Skeletal muscle tissue (tissue), 4 donors: ENCODE measurements around the gene POTEJ. TPM values are rescaled to one million over a fixed set of nuclear protein-coding genes. Genes with fewer than 3 reads are reported as not detected.
"Not testable (repeated sequence)": the region's sequence is repeated elsewhere in the genome, so short reads cannot be mapped to it uniquely, and the experiment has no call there.

ENCODE experiments used
- H3K27ac ChIP-seq: one replicate; pipeline ENCODE4 v1.7.0; 2013; ENCODE audit warnings: mild to moderate bottlenecking, low read depth, low read length, inconsistent platforms
- H3K27me3 ChIP-seq, 3 donors: one replicate each; pipeline ENCODE4 v1.7.0; 2013; ENCODE audit warnings: low read length in 3 of 3; ENCODE audit not compliant: control insufficient read depth in 3 of 3, insufficient read depth in 3 of 3
- H3K36me3 ChIP-seq, 3 donors: one replicate each; pipeline ENCODE4 v1.7.0; 2013; ENCODE audit warnings: low read length in 3 of 3; ENCODE audit not compliant: control insufficient read depth in 3 of 3, insufficient read depth in 3 of 3
- H3K4me1 ChIP-seq, 3 donors: one replicate each; pipeline ENCODE4 v1.7.0; 2013; ENCODE audit warnings: low read length in 3 of 3, mild to moderate bottlenecking in 3 of 3; ENCODE audit not compliant: control insufficient read depth in 3 of 3, insufficient read depth in 3 of 3
- H3K4me3 ChIP-seq, 3 donors: one replicate each; pipeline ENCODE4 v1.7.0; 2013; ENCODE audit warnings: low read length in 3 of 3
- H3K9ac ChIP-seq, 3 donors: one replicate each; pipeline ENCODE4 v1.7.0; 2013; ENCODE audit warnings: low read length in 3 of 3, mild to moderate bottlenecking in 3 of 3, moderate library complexity in 2 of 3, low read depth in 1 of 3
- H3K9me3 ChIP-seq, 3 donors: one replicate each; pipeline ENCODE4 v1.7.0; 2013; ENCODE audit warnings: low read length in 3 of 3; ENCODE audit not compliant: control insufficient read depth in 3 of 3
- total RNA-seq: library from RNA; depleted of rRNA; stranded (reverse); fragments of >200 nt; gene quantifications from one replicate; pipeline ENCODE4 v1.2.3, GENCODE V29; 2014
- donor health status: Osteomylitis.

POTEJ gene
- total RNA-seq: not detected

- not testable (repeated sequence) for H3K9me3 ChIP-seq, H3K4me1 ChIP-seq, H3K27me3 ChIP-seq, H3K9ac ChIP-seq, H3K27ac ChIP-seq, H3K4me3 ChIP-seq, H3K36me3 ChIP-seq
Observed at GRCh38 chr2:130611140-130611539, at the start of gene POTEJ. Gene POTEJ (plus strand): TSS chr2:130611440. CDS start chr2:130611533, 93 bp downstream.

- H3K27me3 ChIP-seq, H3K4me3 ChIP-seq, H3K9me3 ChIP-seq, H3K27ac ChIP-seq, H3K4me1 ChIP-seq, H3K9ac ChIP-seq, H3K36me3 ChIP-seq: not testable (repeated sequence)
Observed at GRCh38 chr2:130566165-130566564, 45.1 kb upstream of the POTEJ start.

- not testable (repeated sequence) for H3K4me3 ChIP-seq, H3K9me3 ChIP-seq, H3K4me1 ChIP-seq, H3K9ac ChIP-seq, H3K27me3 ChIP-seq, H3K27ac ChIP-seq, H3K36me3 ChIP-seq
Observed at GRCh38 chr2:130571929-130572328, 39.3 kb upstream of the POTEJ start.

GRCh38 chr2:130574230-130574629 is 37.0 kb upstream of the POTEJ start:
- H3K4me3 ChIP-seq, H3K27ac ChIP-seq, H3K4me1 ChIP-seq, H3K9ac ChIP-seq, H3K9me3 ChIP-seq, H3K36me3 ChIP-seq, H3K27me3 ChIP-seq: not testable (repeated sequence)

GRCh38 chr2:130576209-130576784 is 34.9 kb upstream of the POTEJ start:
- not testable (repeated sequence) for H3K4me1 ChIP-seq, H3K4me3 ChIP-seq, H3K9me3 ChIP-seq, H3K9ac ChIP-seq, H3K27me3 ChIP-seq, H3K27ac ChIP-seq, H3K36me3 ChIP-seq

GRCh38 chr2:130577559-130577958 is 33.7 kb upstream of the POTEJ start:
- not testable (repeated sequence) for H3K4me1 ChIP-seq, H3K36me3 ChIP-seq, H3K9me3 ChIP-seq, H3K27me3 ChIP-seq, H3K4me3 ChIP-seq, H3K9ac ChIP-seq, H3K27ac ChIP-seq

GRCh38 chr2:130579121-130579520 is 32.1 kb upstream of the POTEJ start:
- not testable (repeated sequence) for H3K4me1 ChIP-seq, H3K9me3 ChIP-seq, H3K36me3 ChIP-seq, H3K27ac ChIP-seq, H3K9ac ChIP-seq, H3K4me3 ChIP-seq, H3K27me3 ChIP-seq

- not testable (repeated sequence) for H3K4me3 ChIP-seq, H3K36me3 ChIP-seq, H3K4me1 ChIP-seq, H3K27ac ChIP-seq, H3K9ac ChIP-seq, H3K9me3 ChIP-seq, H3K27me3 ChIP-seq
Observed at GRCh38 chr2:130581491-130581890, 29.7 kb upstream of the POTEJ start.

- not testable (repeated sequence) for H3K4me1 ChIP-seq, H3K27me3 ChIP-seq, H3K27ac ChIP-seq, H3K9me3 ChIP-seq, H3K9ac ChIP-seq, H3K4me3 ChIP-seq, H3K36me3 ChIP-seq
Observed at GRCh38 chr2:130582970-130583369, 28.3 kb upstream of the POTEJ start.

GRCh38 chr2:130583582-130583981 is 27.7 kb upstream of the POTEJ start:
- not testable (repeated sequence) for H3K27ac ChIP-seq, H3K4me1 ChIP-seq, H3K9ac ChIP-seq, H3K36me3 ChIP-seq, H3K9me3 ChIP-seq, H3K4me3 ChIP-seq, H3K27me3 ChIP-seq

GRCh38 chr2:130584726-130585125 is 26.5 kb upstream of the POTEJ start:
- not testable (repeated sequence) for H3K36me3 ChIP-seq, H3K4me3 ChIP-seq, H3K4me1 ChIP-seq, H3K27ac ChIP-seq, H3K9ac ChIP-seq, H3K27me3 ChIP-seq, H3K9me3 ChIP-seq
